ENCODE results near the gene SF3B2. TPM values are rescaled to one million over a fixed set of nuclear protein-coding genes. Genes with fewer than 3 reads are reported as not detected.
"Not testable (repeated sequence)": the region's sequence is repeated elsewhere in the genome, so short reads cannot be mapped to it uniquely, and the experiment has no call there.

Gene SF3B2
- total RNA-seq, 2 donors from 2014 or later: 112 to 255 TPM

DNA sequence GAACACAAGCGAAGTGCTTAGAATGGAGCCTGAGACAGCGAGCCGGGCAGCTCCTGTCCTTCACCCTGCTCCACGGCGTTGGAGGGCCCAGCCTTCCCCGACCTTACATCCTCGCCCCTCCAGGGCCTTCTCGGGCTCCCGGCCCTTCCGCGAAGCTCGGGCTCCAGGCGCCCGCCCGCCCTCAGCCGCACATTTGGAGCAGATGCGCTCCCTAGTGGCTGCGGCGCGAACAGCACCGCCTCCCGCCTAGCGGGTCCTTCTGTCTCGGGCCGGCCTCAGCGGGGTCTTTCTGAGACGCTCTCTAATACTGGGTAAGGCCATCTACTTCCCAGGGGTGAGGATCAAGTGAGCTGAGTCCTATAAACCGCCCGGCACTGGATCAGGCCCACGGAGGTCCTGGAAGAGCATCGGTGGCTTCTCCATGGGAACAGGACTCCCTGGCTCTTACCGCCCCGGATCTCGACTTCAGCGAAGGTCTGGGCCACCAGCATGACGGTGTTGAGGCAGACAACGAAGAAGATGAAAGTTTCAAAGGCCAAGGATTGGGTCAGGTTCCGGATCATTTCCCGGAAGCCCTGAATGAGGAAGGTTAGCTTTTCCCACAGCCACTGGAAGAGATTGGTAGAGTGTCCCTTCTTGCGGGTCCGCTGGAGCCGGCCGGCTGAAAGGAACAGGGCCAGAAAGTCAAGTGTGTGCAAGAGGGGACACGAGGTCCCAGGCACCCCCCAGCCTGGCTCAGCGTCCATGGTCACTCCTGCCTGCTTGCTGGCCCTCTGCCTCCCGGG lies 29.6 kb upstream of the SF3B2 start:
- DNase-seq (peak; percentile 66 to 82 (median 74)), ATAC-seq (peak; percentile 89)
- Histone ChIP-seq H3K27ac (no peak overlapping the region), H3K4me1 (peaks cover 11% of the 10 kb centered on the region), H3K36me3 (replicated peaks in 1 of 2; ENCODE audit: insufficient read depth in 1 of 2, low read depth in 2 of 2) (no peaks in the 10 kb centered on the region), H3K27me3 (no peaks in the 10 kb centered on the region), H3K4me3 (no peak overlapping the region), H3K9me3 (no peaks in the 10 kb centered on the region)
- TF ChIP-seq CTCF (IDR thresholded peaks at IDR 0.05): peak; percentile 86 to 96 (median 89)
- no peak for TF ChIP-seq POLR2A (IDR thresholded peaks at IDR 0.05)
- intact Hi-C loops (cut with DNase I): no loop called here
- 21 to 25% methylated on average over 18 to 39 of the region's 46 CpGs for WGBS, 2 donors

DNA sequence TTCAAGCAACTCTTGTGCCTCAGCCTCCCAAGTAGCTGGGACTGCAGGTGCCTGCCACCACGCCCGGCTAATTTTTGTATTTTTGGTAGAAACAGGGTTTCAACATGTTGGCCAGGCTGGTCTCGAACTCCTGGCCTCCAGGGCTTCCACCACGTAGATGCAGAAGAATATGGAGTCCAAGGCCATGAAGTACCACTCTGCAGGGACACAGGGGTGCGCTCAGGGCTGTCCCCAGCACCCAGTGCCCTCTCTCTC lies 29.1 kb upstream of the SF3B2 start:
- H3K27me3 ChIP-seq; DNase-seq; H3K9me3 ChIP-seq; intact Hi-C loops (cut with DNase I); H3K27ac ChIP-seq; H3K4me3 ChIP-seq; H3K36me3 ChIP-seq (replicated peaks in 1 of 2; ENCODE audit: insufficient read depth in 1 of 2, low read depth in 2 of 2); ATAC-seq: not testable (repeated sequence)
- 66 to 67% methylated on average over 5 of the region's 5 CpGs for WGBS, 2 donors
- H3K4me1 ChIP-seq: peaks cover 11% of the 10 kb centered on the region

DNA sequence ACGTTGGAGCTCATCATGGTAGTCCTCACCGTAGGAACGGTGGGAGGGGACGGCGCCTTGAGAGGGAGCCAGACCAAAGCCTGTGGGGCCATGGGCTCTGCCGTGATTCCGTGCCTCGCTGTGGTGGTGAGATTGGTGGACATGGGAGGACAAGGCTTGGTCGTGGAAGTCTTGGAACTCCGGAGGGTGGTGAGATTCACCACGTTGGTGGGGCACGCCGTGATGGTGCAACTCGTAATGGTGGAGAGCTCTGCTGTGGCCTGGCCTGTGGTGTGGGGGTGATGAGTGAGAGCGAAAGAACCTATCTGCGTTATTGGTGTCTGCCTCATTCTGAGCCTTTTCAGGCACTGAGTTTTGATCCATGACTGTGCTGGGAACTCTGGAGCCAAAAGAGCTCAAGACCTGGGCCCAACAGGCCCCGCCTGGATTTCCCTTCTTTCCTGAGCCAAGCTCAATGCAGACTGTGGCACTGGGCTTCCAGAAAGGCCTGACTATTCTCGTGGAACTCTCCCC lies 26.1 kb upstream of the SF3B2 start, which contains the start of gene CATSPER1:
CATSPER1 (minus strand) TSS at position 463 of the 513 bp plus-strand sequence; CDS start at position 363, 100 bp downstream.
- H3K36me3 ChIP-seq (replicated peaks in 1 of 2; ENCODE audit: insufficient read depth in 1 of 2, low read depth in 2 of 2): no peaks in the 10 kb centered on the region
- ATAC-seq: no peak
- H3K27ac ChIP-seq: no peak within 1 kb of the TSS
- no peak for DNase-seq
- H3K27me3 ChIP-seq: no peaks in the 10 kb centered on the region
- WGBS, 2 donors: 84 to 90% methylated on average over 13 to 18 of the region's 18 CpGs
- intact Hi-C loops (cut with DNase I): no loop called here
- no peaks in the 10 kb centered on the region for H3K9me3 ChIP-seq
- H3K4me3 ChIP-seq: no peak within 1 kb of the TSS
- no peak for TF ChIP-seq POLR2A (IDR thresholded peaks at IDR 0.05)
- TF ChIP-seq CTCF (IDR thresholded peaks at IDR 0.05): no peak
- peaks cover 11% of the 10 kb centered on the region for H3K4me1 ChIP-seq

DNA sequence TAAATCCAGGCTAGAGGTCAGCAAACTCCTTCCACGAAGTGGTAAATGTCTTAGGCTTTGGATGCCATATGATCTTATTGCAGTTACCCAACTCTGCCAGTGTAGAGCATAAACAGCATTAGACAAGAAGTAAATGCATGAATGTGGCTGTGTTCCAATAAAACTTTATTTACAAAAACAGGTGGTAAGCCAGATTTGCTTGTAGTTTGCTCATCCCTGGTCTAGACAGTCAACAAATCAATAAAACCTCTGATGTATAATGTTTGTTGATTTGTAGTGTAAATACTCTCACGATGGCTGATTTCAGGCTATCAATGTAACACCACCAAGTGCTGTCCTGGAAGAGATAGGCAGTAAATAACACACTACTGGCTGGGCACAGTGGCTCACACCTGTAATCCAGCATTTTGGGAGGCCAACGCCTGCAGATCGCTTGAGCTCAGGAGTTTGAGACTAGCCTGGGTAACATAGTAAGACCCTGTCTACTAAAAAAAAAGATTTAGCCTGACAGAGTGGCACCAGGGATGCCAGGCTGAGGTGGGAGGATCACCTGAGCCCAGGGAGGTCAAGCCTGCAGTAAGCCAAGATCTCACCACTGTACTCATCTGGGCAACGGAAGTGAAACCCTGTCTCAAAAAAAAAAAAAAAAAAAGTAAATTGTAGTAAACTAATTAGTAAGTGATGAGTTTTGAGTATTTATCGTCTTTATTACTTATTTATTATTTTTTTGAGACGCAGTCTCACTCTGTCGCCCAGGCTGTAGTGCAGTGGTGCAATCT lies 19.0 kb upstream of the SF3B2 start:
- Histone ChIP-seq H3K4me1 (peaks cover 4% of the 10 kb centered on the region), H3K27ac (no peak overlapping the region), H3K27me3 (no peaks in the 10 kb centered on the region), H3K9me3 (no peaks in the 10 kb centered on the region), H3K4me3 (no peak overlapping the region), H3K36me3 (replicated peaks in 1 of 2; ENCODE audit: insufficient read depth in 1 of 2, low read depth in 2 of 2) (no peaks in the 10 kb centered on the region)
- TF ChIP-seq CTCF (IDR thresholded peaks at IDR 0.05) (no peak), POLR2A (IDR thresholded peaks at IDR 0.05) (no peak)
- intact Hi-C loops (cut with DNase I): no loop called here
- ATAC-seq (no peak), DNase-seq (no peak)
- 76 to 80% methylated on average over 8 of the region's 8 CpGs for WGBS, 2 donors

DNA sequence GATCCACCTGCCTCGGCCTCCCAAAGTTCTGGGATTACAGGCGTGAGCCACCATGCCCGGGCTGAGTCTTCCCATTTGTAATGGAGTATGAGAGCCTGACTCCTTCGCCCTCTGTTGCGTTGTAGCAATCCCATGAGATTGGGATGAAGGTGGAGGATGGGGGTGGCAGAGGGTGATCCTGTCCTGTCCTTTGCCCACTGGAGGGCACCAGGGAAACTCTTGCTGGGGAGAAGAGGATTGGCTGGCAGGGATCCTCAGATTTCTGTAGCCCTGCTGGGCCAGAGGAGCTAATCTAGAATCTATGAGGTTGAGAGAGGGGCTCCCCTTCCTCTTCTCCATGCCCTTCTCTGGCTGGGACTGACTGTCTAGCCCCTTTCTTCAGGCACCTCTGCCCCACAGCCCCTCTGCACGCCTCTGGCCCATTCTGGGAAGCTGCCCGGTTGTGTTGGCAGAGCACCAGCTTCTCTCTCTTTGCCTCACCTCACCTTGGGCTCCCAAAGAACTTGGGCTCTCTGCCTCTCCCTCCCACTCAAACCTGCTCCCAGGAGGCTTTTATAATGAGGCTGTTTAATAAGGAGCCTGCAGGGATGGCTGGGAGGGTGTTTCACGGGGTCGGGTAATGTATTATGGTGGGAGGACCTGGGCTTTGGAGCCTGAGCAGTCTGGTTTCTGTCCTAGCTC lies 16.4 kb upstream of the SF3B2 start:
- DNase-seq (peak in 1 of 4 donors; percentile 35), ATAC-seq (peak; percentile 33)
- no peak overlapping the region for H3K27ac ChIP-seq
- peaks cover 10% of the 10 kb centered on the region for H3K4me1 ChIP-seq
- no peaks in the 10 kb centered on the region for H3K27me3 ChIP-seq
- H3K4me3 ChIP-seq: no peak overlapping the region
- no peaks in the 10 kb centered on the region for H3K9me3 ChIP-seq
- WGBS, 2 donors: 60 to 75% methylated on average over 7 to 9 of the region's 9 CpGs
- no peaks in the 10 kb centered on the region for H3K36me3 ChIP-seq (replicated peaks in 1 of 2; ENCODE audit: insufficient read depth in 1 of 2, low read depth in 2 of 2)
- intact Hi-C loops (cut with DNase I): no loop called here
- TF ChIP-seq CTCF (IDR thresholded peaks at IDR 0.05): no peak
- no peak for TF ChIP-seq POLR2A (IDR thresholded peaks at IDR 0.05)

Measured in body of pancreas (tissue), 4 donors.